ENCODE results near the gene EPS8.

Gene EPS8

GRCh38 chr12:15633201-15633600 is 156.0 kb downstream of the EPS8 start:
- WGBS, 2 donors (ENCODE audit: extremely low coverage in 2 of 2, insufficient read length in 2 of 2, insufficient replicate concordance in 1 of 2), result no CpG with 5 or more reads among the region's 1 CpG
- Histone ChIP-seq H4K91ac (ENCODE audit: low read depth, low read length, poor library complexity) (no peak overlapping the region), H3K27me3 (ENCODE audit: control insufficient read depth in 3 of 3, insufficient read depth in 3 of 3, low read depth in 1 of 3, low read length in 3 of 3) (no peaks in the 10 kb centered on the region), H3K9me3 (replicated peaks in 1 of 2; ENCODE audit: control insufficient read depth in 2 of 2, insufficient read depth in 1 of 2, low read depth in 1 of 2, low read length in 2 of 2) (no peaks in the 10 kb centered on the region), H3K27ac (replicated peaks; ENCODE audit: low read length) (no peak overlapping the region), H2BK12ac (ENCODE audit: low read length) (no peak overlapping the region), H3K23ac (ENCODE audit: low read depth, low read length, poor library complexity) (no peak overlapping the region), H2AFZ (ENCODE audit: low read length) (no peak overlapping the region), H3K4me1 (ENCODE audit: control insufficient read depth in 2 of 2, insufficient read depth in 1 of 2, low read depth in 1 of 2, low read length in 2 of 2) (peaks cover 6 to 28% of the 10 kb centered on the region in 2 donors), H4K8ac (ENCODE audit: low read depth, low read length) (no peak overlapping the region), H3K18ac (ENCODE audit: low read length) (no peak overlapping the region), H2BK120ac (ENCODE audit: low read depth, low read length) (no peak overlapping the region), H2BK5ac (ENCODE audit: low read length) (no peak overlapping the region), H3K14ac (ENCODE audit: low read length) (no peak overlapping the region), H3K4me2 (ENCODE audit: insufficient read depth, low read length, poor library complexity, severe bottlenecking) (no peak overlapping the region), H3K36me3 (replicated peaks in 1 of 2; ENCODE audit: control insufficient read depth in 2 of 2, insufficient read depth in 2 of 2, low read length in 2 of 2) (peaks cover 2 to 13% of the 10 kb centered on the region in 2 donors), H2BK15ac (ENCODE audit: low read length) (no peak overlapping the region), H3K9ac (ENCODE audit: low read depth, low read length, poor library complexity) (no peak overlapping the region), H2AK5ac (ENCODE audit: low read depth, low read length) (no peak overlapping the region), H3K79me1 (ENCODE audit: low read depth, low read length) (no peaks in the 10 kb centered on the region), H3K4me3 (ENCODE audit: low read length in 2 of 2) (no peak overlapping the region), H3K4ac (ENCODE audit: low read length) (no peak overlapping the region)
- no peak for DNase-seq (ENCODE audit: low spot score)

DNA sequence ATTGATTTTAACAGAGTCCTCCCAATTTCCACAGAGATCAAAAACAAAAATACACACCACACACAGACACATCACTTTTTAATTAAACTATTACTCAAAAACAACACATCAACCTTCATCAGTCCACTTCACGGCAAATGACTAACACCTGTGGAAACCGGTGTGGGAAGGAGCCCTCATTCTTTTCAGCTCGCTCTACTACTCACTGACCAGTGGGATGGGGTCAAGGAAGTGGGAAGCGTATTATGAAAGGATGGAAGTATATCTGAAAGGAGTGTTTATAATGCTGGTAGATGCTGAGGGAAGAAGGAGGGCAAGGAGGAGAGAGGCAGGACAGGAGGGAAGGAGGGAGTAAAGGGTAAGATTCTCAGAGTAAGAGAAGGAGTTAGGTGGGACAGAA is 156.5 kb downstream of the EPS8 start:
- Histone ChIP-seq H3K4me1 (ENCODE audit: control insufficient read depth in 2 of 2, insufficient read depth in 1 of 2, low read depth in 1 of 2, low read length in 2 of 2) (peaks cover 6 to 31% of the 10 kb centered on the region in 2 donors), H2AFZ (ENCODE audit: low read length) (no peak overlapping the region), H3K27ac (replicated peaks; ENCODE audit: low read length) (no peak overlapping the region), H2BK15ac (ENCODE audit: low read length) (no peak overlapping the region), H2AK5ac (ENCODE audit: low read depth, low read length) (no peak overlapping the region), H2BK5ac (ENCODE audit: low read length) (no peak overlapping the region), H3K14ac (ENCODE audit: low read length) (no peak overlapping the region), H3K9ac (ENCODE audit: low read depth, low read length, poor library complexity) (no peak overlapping the region), H3K4ac (ENCODE audit: low read length) (no peak overlapping the region), H3K4me2 (ENCODE audit: insufficient read depth, low read length, poor library complexity, severe bottlenecking) (no peak overlapping the region), H4K8ac (ENCODE audit: low read depth, low read length) (no peak overlapping the region), H3K27me3 (ENCODE audit: control insufficient read depth in 3 of 3, insufficient read depth in 3 of 3, low read depth in 1 of 3, low read length in 3 of 3) (no peaks in the 10 kb centered on the region), H3K4me3 (ENCODE audit: low read length in 2 of 2) (no peak overlapping the region), H4K91ac (ENCODE audit: low read depth, low read length, poor library complexity) (no peak overlapping the region), H3K23ac (ENCODE audit: low read depth, low read length, poor library complexity) (no peak overlapping the region), H2BK120ac (ENCODE audit: low read depth, low read length) (no peak overlapping the region), H3K79me1 (ENCODE audit: low read depth, low read length) (no peaks in the 10 kb centered on the region), H3K36me3 (replicated peaks in 1 of 2; ENCODE audit: control insufficient read depth in 2 of 2, insufficient read depth in 2 of 2, low read length in 2 of 2) (peaks cover 2 to 10% of the 10 kb centered on the region in 2 donors), H3K18ac (ENCODE audit: low read length) (no peak overlapping the region), H2BK12ac (ENCODE audit: low read length) (no peak overlapping the region), H3K9me3 (replicated peaks in 1 of 2; ENCODE audit: control insufficient read depth in 2 of 2, insufficient read depth in 1 of 2, low read depth in 1 of 2, low read length in 2 of 2) (no peaks in the 10 kb centered on the region)
- DNase-seq (ENCODE audit: low spot score), result no peak
- WGBS, 2 donors (ENCODE audit: extremely low coverage in 2 of 2, insufficient read length in 2 of 2, insufficient replicate concordance in 1 of 2), result 100% methylated on average over 2 of the region's 4 CpGs; no CpG with 5 or more reads in 1 of the 2 donors

DNA sequence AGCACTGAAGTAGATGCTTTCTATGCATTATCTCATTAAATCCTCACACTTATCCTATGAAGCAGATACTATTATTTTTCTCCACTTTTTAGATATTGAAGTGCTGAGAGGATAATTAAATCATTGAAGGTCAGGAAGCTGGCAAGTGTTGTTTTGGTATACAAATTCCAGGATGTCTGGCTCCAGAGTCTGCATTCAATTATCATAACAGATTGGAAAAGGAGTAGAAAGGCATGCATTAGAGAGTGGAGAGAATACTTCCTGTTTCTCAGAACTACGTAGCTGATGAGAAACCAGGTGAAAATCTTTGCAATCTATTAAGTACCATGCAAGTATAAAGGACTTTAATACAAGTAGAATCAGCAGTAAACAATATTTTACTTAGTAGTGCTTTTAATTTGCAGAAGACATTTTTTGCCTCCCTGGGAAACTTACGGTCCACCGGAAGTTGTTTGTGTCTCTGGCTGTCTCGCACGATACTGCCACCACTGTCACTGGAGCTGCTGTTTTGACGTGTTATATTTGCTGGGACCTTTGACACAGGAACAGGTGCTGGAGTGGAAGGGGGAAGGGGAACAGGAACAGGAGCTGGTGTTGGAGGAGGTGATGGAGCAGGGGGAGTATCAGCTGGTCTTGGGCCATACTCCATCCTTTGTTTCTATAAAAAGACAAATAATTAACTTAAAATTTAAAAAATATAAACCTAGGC is 158.0 kb downstream of the EPS8 start:
- Histone ChIP-seq H3K18ac (ENCODE audit: low read length) (no peak overlapping the region), H3K36me3 (replicated peaks in 1 of 2; ENCODE audit: control insufficient read depth in 2 of 2, insufficient read depth in 2 of 2, low read length in 2 of 2) (peaks cover 2 to 8% of the 10 kb centered on the region in 2 donors), H2AFZ (ENCODE audit: low read length) (no peak overlapping the region), H3K4me1 (ENCODE audit: control insufficient read depth in 2 of 2, insufficient read depth in 1 of 2, low read depth in 1 of 2, low read length in 2 of 2) (peaks cover 6 to 34% of the 10 kb centered on the region in 2 donors), H2AK5ac (ENCODE audit: low read depth, low read length) (no peak overlapping the region), H3K79me1 (ENCODE audit: low read depth, low read length) (no peaks in the 10 kb centered on the region), H2BK15ac (ENCODE audit: low read length) (no peak overlapping the region), H3K4me2 (ENCODE audit: insufficient read depth, low read length, poor library complexity, severe bottlenecking) (no peak overlapping the region), H2BK12ac (ENCODE audit: low read length) (no peak overlapping the region), H3K9ac (ENCODE audit: low read depth, low read length, poor library complexity) (no peak overlapping the region), H3K14ac (ENCODE audit: low read length) (no peak overlapping the region), H2BK120ac (ENCODE audit: low read depth, low read length) (no peak overlapping the region), H3K4me3 (ENCODE audit: low read length in 2 of 2) (no peak overlapping the region), H3K27me3 (ENCODE audit: control insufficient read depth in 3 of 3, insufficient read depth in 3 of 3, low read depth in 1 of 3, low read length in 3 of 3) (no peaks in the 10 kb centered on the region), H4K8ac (ENCODE audit: low read depth, low read length) (no peak overlapping the region), H3K27ac (replicated peaks; ENCODE audit: low read length) (no peak overlapping the region), H3K4ac (ENCODE audit: low read length) (no peak overlapping the region), H4K91ac (ENCODE audit: low read depth, low read length, poor library complexity) (no peak overlapping the region), H3K23ac (ENCODE audit: low read depth, low read length, poor library complexity) (no peak overlapping the region), H3K9me3 (replicated peaks in 1 of 2; ENCODE audit: control insufficient read depth in 2 of 2, insufficient read depth in 1 of 2, low read depth in 1 of 2, low read length in 2 of 2) (no peaks in the 10 kb centered on the region), H2BK5ac (ENCODE audit: low read length) (no peak overlapping the region)
- DNase-seq (ENCODE audit: low spot score), result no peak
- WGBS, 2 donors (ENCODE audit: extremely low coverage in 2 of 2, insufficient read length in 2 of 2, insufficient replicate concordance in 1 of 2), result no CpG with 5 or more reads among the region's 6 CpGs

GRCh38 chr12:15629761-15630160 is 159.4 kb downstream of the EPS8 start:
- no peak overlapping the region for H4K91ac ChIP-seq (ENCODE audit: low read depth, low read length, poor library complexity)
- H3K4me1 ChIP-seq (ENCODE audit: control insufficient read depth in 2 of 2, insufficient read depth in 1 of 2, low read depth in 1 of 2, low read length in 2 of 2), result peaks cover 6 to 40% of the 10 kb centered on the region in 2 donors
- no peak overlapping the region for H2BK12ac ChIP-seq (ENCODE audit: low read length)
- H3K36me3 ChIP-seq (replicated peaks in 1 of 2; ENCODE audit: control insufficient read depth in 2 of 2, insufficient read depth in 2 of 2, low read length in 2 of 2), result peaks cover 2 to 8% of the 10 kb centered on the region in 2 donors
- H2BK120ac ChIP-seq (ENCODE audit: low read depth, low read length), result no peak overlapping the region
- H4K8ac ChIP-seq (ENCODE audit: low read depth, low read length), result no peak overlapping the region
- H3K27me3 ChIP-seq (ENCODE audit: control insufficient read depth in 3 of 3, insufficient read depth in 3 of 3, low read depth in 1 of 3, low read length in 3 of 3), result no peaks in the 10 kb centered on the region
- WGBS, 2 donors (ENCODE audit: extremely low coverage in 2 of 2, insufficient read length in 2 of 2, insufficient replicate concordance in 1 of 2), result no CpG with 5 or more reads among the region's 3 CpGs
- no peak overlapping the region for H2AFZ ChIP-seq (ENCODE audit: low read length)
- no peak overlapping the region for H2AK5ac ChIP-seq (ENCODE audit: low read depth, low read length)
- H3K9ac ChIP-seq (ENCODE audit: low read depth, low read length, poor library complexity), result no peak overlapping the region
- no peak overlapping the region for H3K4me3 ChIP-seq (ENCODE audit: low read length in 2 of 2)
- H3K23ac ChIP-seq (ENCODE audit: low read depth, low read length, poor library complexity), result no peak overlapping the region
- no peaks in the 10 kb centered on the region for H3K79me1 ChIP-seq (ENCODE audit: low read depth, low read length)
- H3K9me3 ChIP-seq (replicated peaks in 1 of 2; ENCODE audit: control insufficient read depth in 2 of 2, insufficient read depth in 1 of 2, low read depth in 1 of 2, low read length in 2 of 2), result no peaks in the 10 kb centered on the region
- no peak overlapping the region for H3K4me2 ChIP-seq (ENCODE audit: insufficient read depth, low read length, poor library complexity, severe bottlenecking)
- H3K27ac ChIP-seq (replicated peaks; ENCODE audit: low read length), result no peak overlapping the region
- DNase-seq (ENCODE audit: low spot score), result no peak
- no peak overlapping the region for H2BK5ac ChIP-seq (ENCODE audit: low read length)
- no peak overlapping the region for H2BK15ac ChIP-seq (ENCODE audit: low read length)
- H3K18ac ChIP-seq (ENCODE audit: low read length), result no peak overlapping the region
- H3K14ac ChIP-seq (ENCODE audit: low read length), result no peak overlapping the region
- H3K4ac ChIP-seq (ENCODE audit: low read length), result no peak overlapping the region

Measured in neuronal stem cell (in vitro differentiated cells).